Endodermal cell (in vitro differentiated cells): Measurements from ENCODE around the gene LSAMP. TPM values are rescaled to one million over a fixed set of nuclear protein-coding genes. Genes with fewer than 3 reads are reported as not detected.

Experiments
- DNase-seq: peaks from one replicate; pipeline ENCODE4 v3.0.0-alpha.2; 2017
- H3K27ac ChIP-seq: 2 replicates; pipeline ENCODE4 v1.5.1; 2013; ENCODE audit warnings: mild to moderate bottlenecking, low read depth, low read length, moderate library complexity
- H3K27me3 ChIP-seq: 2 replicates; pipeline ENCODE4 v1.6.1; 2013; ENCODE audit warnings: mild to moderate bottlenecking, low read length, moderate library complexity; ENCODE audit not compliant: insufficient read depth, control insufficient read depth, poor library complexity, severe bottlenecking
- H3K36me3 ChIP-seq: 2 replicates; pipeline ENCODE4 v1.7.0; 2013; ENCODE audit warnings: mild to moderate bottlenecking, low read length, moderate library complexity; ENCODE audit not compliant: control insufficient read depth, insufficient read depth
- H3K4me1 ChIP-seq: one replicate; pipeline ENCODE4 v1.7.0; 2013; ENCODE audit warnings: low read length; ENCODE audit not compliant: control insufficient read depth, insufficient read depth
- H3K4me3 ChIP-seq: 2 replicates; pipeline ENCODE4 v1.5.1; 2013; ENCODE audit warnings: mild to moderate bottlenecking, low read length, moderate library complexity
- H3K9ac ChIP-seq: 2 replicates; pipeline ENCODE4 v1.6.1; 2013; ENCODE audit warnings: mild to moderate bottlenecking, low read length, moderate library complexity; ENCODE audit not compliant: poor library complexity, severe bottlenecking; ENCODE audit errors: extremely low read depth
- H3K9me3 ChIP-seq: 2 replicates; pipeline ENCODE4 v1.6.1; 2013; ENCODE audit warnings: mild to moderate bottlenecking, low read length, moderate library complexity; ENCODE audit not compliant: control insufficient read depth
- H3K27ac Mint-ChIP-seq: 2 replicates; pipeline ENCODE4 v1.8.0; 2020; ENCODE audit warnings: mixed read lengths
- H3K27me3 Mint-ChIP-seq: 2 replicates; pipeline ENCODE4 v1.8.0; 2021; ENCODE audit warnings: mild to moderate bottlenecking, mixed read lengths; ENCODE audit not compliant: insufficient read depth
- H3K36me3 Mint-ChIP-seq: 2 replicates; pipeline ENCODE4 v1.8.0; 2020; ENCODE audit warnings: low read depth, mixed read lengths
- H3K4me1 Mint-ChIP-seq: 2 replicates; pipeline ENCODE4 v1.8.0; 2020; ENCODE audit warnings: mixed read lengths
- H3K4me3 Mint-ChIP-seq: 2 replicates; pipeline ENCODE4 v1.8.0; 2020; ENCODE audit warnings: mild to moderate bottlenecking, moderate library complexity, mixed read lengths
- H3K9me3 Mint-ChIP-seq: 2 replicates; pipeline ENCODE4 v1.8.0; 2020; ENCODE audit warnings: mild to moderate bottlenecking, mixed read lengths
- CTCF ChIP-seq: fragments of 200-600 bp; sonication (generic); conservative IDR thresholded peaks from 2 replicates; pipeline ENCODE4 v1.5.0; 2021; ENCODE audit warnings: antibody characterized with exemption, mild to moderate bottlenecking
- WGBS, 2 experiments: methylation state at CpG; one replicate each; pipeline versions ENCODE4 v1.1.5 to v1.1.7; 2013; ENCODE audit warnings: missing lambda C conversion rate in 2 of 2, mixed read lengths in 1 of 2; ENCODE audit not compliant: insufficient coverage in 1 of 2, insufficient read length in 1 of 2; 5-methylcytosine and 5-hydroxymethylcytosine counted together
- total RNA-seq, 2 donors: library from RNA; stranded (reverse); fragmentation: NEBNext Ultra II Directional in 1 of 2; extraction: Animal tissue kit (Norgen Biotek cat#: 25700) in 1 of 2; gene quantifications; 2 replicates in 1 of 2; 3 replicates in 1 of 2; pipeline ENCODE4 v1.2.1, GENCODE V29; 2021

Gene LSAMP
- total RNA-seq, 2 donors from 2014 or later = 4.4 to 10.2 TPM

GRCh38 chr3:115974940-115975339 lies 470.3 kb downstream of the LSAMP start:
- Mint-ChIP-seq H3K4me1 (peaks cover 44% of the 10 kb centered on the region), H3K27ac (no peak overlapping the region)

GRCh38 chr3:115968871-115969270 lies 476.4 kb downstream of the LSAMP start:
- Mint-ChIP-seq H3K9me3 (peaks cover 5% of the 10 kb centered on the region), H3K27me3 (no peaks in the 10 kb centered on the region), H3K36me3 (no peaks in the 10 kb centered on the region), H3K4me3 (no peak overlapping the region), H3K4me1 (peaks cover 9% of the 10 kb centered on the region), H3K27ac (no peak overlapping the region)
- no peaks in the 10 kb centered on the region for H3K36me3 ChIP-seq
- H3K27ac ChIP-seq = no peak overlapping the region
- WGBS, 2 experiments = 95% methylated on average over 4 of the region's 4 CpGs; no CpG with 5 or more reads in 1 of the 2 experiments
- no peaks in the 10 kb centered on the region for H3K9me3 ChIP-seq
- no peak overlapping the region for H3K9ac ChIP-seq
- no peak for DNase-seq
- H3K27me3 ChIP-seq = no peaks in the 10 kb centered on the region
- H3K4me1 ChIP-seq = no peaks in the 10 kb centered on the region
- H3K4me3 ChIP-seq = no peak overlapping the region
- no peak for TF ChIP-seq CTCF

More at GRCh38 chr3:115974940-115975339, 470.3 kb downstream of the LSAMP start:
- no peak for DNase-seq
- no peak overlapping the region for H3K27ac ChIP-seq
- H3K4me3 ChIP-seq = peak overlapping the region; percentile 7
- no peak overlapping the region for H3K9ac ChIP-seq
- TF ChIP-seq CTCF = no peak
- H3K27me3 ChIP-seq = no peaks in the 10 kb centered on the region
- no peaks in the 10 kb centered on the region for H3K9me3 ChIP-seq
- no peak overlapping the region for H3K4me3 Mint-ChIP-seq
- H3K4me1 ChIP-seq = no peaks in the 10 kb centered on the region
- H3K9me3 Mint-ChIP-seq = no peaks in the 10 kb centered on the region
- H3K36me3 ChIP-seq = no peaks in the 10 kb centered on the region
- no peaks in the 10 kb centered on the region for H3K27me3 Mint-ChIP-seq
- no peaks in the 10 kb centered on the region for H3K36me3 Mint-ChIP-seq

GRCh38 chr3:115961380-115961779 lies 483.9 kb downstream of the LSAMP start:
- DNase-seq = no peak
- no peak overlapping the region for H3K4me3 Mint-ChIP-seq
- H3K4me1 Mint-ChIP-seq = peaks cover 2% of the 10 kb centered on the region
- Histone ChIP-seq H3K27me3 (no peaks in the 10 kb centered on the region), H3K4me1 (no peaks in the 10 kb centered on the region), H3K36me3 (no peaks in the 10 kb centered on the region), H3K27ac (no peak overlapping the region), H3K9ac (no peak overlapping the region), H3K4me3 (no peak overlapping the region), H3K9me3 (no peaks in the 10 kb centered on the region)
- WGBS, 2 experiments = 81 to 100% methylated on average over 2 to 4 of the region's 4 CpGs
- no peaks in the 10 kb centered on the region for H3K27me3 Mint-ChIP-seq
- H3K27ac Mint-ChIP-seq = no peak overlapping the region
- H3K9me3 Mint-ChIP-seq = no peaks in the 10 kb centered on the region
- no peaks in the 10 kb centered on the region for H3K36me3 Mint-ChIP-seq
- no peak for TF ChIP-seq CTCF
